Motor neuron (in vitro differentiated cells): ENCODE results near the gene TRAPPC2B. TPM values are rescaled to one million over a fixed set of nuclear protein-coding genes. Genes with fewer than 3 reads are reported as not detected.

ENCODE experiments used
- ATAC-seq, 8 experiments: fragments of 200-7000 bp; cut with Tn5 transposase; replicated peaks in 6 of 8; 2 replicates each; pipeline ENCODE4 v1.8.0; 2021; ENCODE audit warnings: mild to moderate bottlenecking in 8 of 8, moderate library complexity in 8 of 8
- H3K27ac ChIP-seq, 2 donors: fragments of 250-450 bp; sonication (Bioruptor Pico); 2 replicates each; pipeline ENCODE4 v1.9.0; 2021; ENCODE audit warnings: antibody characterized with exemption in 2 of 2, mild to moderate bottlenecking in 2 of 2, moderate library complexity in 1 of 2
- H3K4me1 ChIP-seq, 2 donors: fragments of 250-450 bp; sonication (Bioruptor Pico); replicated peaks in 1 of 2; 2 replicates each; pipeline ENCODE4 v1.6.1; 2021; ENCODE audit warnings: antibody characterized with exemption in 2 of 2, mild to moderate bottlenecking in 2 of 2, moderate library complexity in 1 of 2
- H3K4me3 ChIP-seq, 5 donors: fragments of 250-450 bp; sonication (Bioruptor Pico); 2 replicates each; pipeline ENCODE4 v1.9.0; 2021; ENCODE audit warnings: antibody characterized with exemption in 5 of 5, mild to moderate bottlenecking in 5 of 5, moderate library complexity in 4 of 5
- WGBS, 10 experiments: fragments of 450-650 bp; shearing (Covaris generic); methylation state at CpG; one replicate each; pipeline ENCODE4 v1.0.0; 2022; 5-methylcytosine and 5-hydroxymethylcytosine counted together
- in situ Hi-C, 9 experiments: fragments of 400-800 bp; cut with MboI; loops; one replicate each; pipeline ENCODE4 v1.15.0; 2021; ENCODE audit warnings: low sequenced_read_pairs in 9 of 9, low pct_unique_long_range_greater_than_20kb in 2 of 9; ENCODE audit not compliant: unreplicated experiment in 9 of 9
- total RNA-seq, 8 experiments: library from RNA; unstranded; fragments of 300-600 nt; gene quantifications; 2 replicates each; pipeline versions ENCODE4 v1.2.3 to v1.2.4, GENCODE V29; 2022

The TRAPPC2B gene
- total RNA-seq, 8 experiments from 2014 or later = 10.3 to 33.5 (median 24.1) TPM

DNA sequence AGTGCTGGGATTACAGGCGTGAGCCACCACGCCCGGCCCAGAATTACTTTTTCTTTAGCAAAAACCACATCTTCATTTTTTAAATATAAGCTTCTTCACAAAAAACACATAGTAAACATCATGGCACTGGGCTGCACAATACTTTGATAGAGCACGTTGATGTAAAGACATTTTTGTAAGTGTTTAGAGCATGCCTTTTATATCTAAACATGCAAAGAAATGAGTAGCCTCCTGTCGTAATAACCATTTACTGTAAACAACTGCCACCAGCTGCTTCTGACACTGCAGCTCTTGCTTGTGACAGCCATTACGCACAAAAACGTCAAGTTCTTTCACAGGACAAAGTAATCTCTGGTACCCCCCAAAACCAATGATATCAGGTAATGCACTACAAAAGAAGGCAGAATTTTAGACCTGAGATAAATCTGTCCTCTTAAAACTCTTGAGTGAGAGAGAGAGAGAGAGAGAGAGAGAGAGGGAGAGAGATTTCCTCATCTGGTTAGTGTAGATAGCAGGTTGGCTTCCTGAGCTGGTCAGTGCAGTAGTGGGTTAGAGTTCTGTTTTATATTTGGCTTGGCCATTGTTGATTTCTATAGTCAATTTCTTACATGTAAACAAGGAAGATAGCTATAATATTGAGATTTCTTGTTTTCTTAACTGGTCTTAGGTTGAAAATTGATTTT is 19.6 kb downstream of the TRAPPC2B start:
- no peak overlapping the region for H3K4me3 ChIP-seq
- in situ Hi-C loops = no loop called here
- H3K4me1 ChIP-seq = no peaks in the 10 kb centered on the region
- no peak for ATAC-seq
- WGBS, 10 experiments = 25 to 87% (median 68%) methylated on average over 2 to 6 of the region's 7 CpGs
- no peak overlapping the region for H3K27ac ChIP-seq

GRCh38 chr19:57389194-57389729 is 25.9 kb downstream of the TRAPPC2B start:
- WGBS, 10 experiments = 52 to 100% (median 69%) methylated on average over 3 to 10 of the region's 11 CpGs; no CpG with 5 or more reads in 1 of the 10 experiments
- Histone ChIP-seq H3K27ac (peak overlapping the region; percentile 72 to 75), H3K4me1 (peaks cover 7 to 20% of the 10 kb centered on the region in 2 donors), H3K4me3 (peak overlapping the region; percentile 10 to 88 (median 23))
- no peak for ATAC-seq
- in situ Hi-C loops = no loop called here

GRCh38 chr19:57389730-57390598 is 26.6 kb downstream of the TRAPPC2B start, which contains the start of gene ZNF548:
ZNF548 (plus strand) TSS chr19:57389854; CDS start chr19:57390100, 246 bp downstream.
- H3K27ac ChIP-seq = peak within 1 kb of the TSS; percentile 94 to 96
- in situ Hi-C loops = no loop called here
- WGBS, 10 experiments = 0 to 5% (median 0%) methylated on average over 1 to 16 of the region's 50 CpGs; no CpG with 5 or more reads in 4 of the 10 experiments

DNA sequence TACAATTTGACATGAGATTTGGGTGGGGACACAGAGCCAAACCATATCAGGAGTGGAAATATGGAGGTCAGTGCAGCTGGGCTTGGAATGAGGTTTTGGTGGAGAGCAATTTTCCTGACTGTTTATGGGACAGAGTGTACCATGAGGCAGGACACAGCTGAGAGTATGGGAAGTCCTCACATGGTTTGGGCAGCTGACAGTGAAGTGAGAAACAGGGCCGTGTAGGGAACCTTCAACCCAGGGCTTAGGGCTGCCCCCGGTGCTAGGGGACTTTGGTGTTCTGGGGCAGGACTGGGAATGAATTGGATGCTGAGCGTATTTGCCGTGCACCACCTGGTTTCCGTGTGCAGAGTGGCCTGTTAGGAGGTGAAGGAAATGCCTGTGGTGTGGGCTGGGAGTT is 32.4 kb downstream of the TRAPPC2B start:
- H3K27ac ChIP-seq = no peak overlapping the region
- no peak for ATAC-seq
- H3K4me1 ChIP-seq = peaks cover 2 to 14% of the 10 kb centered on the region in 2 donors
- WGBS, 10 experiments = 93 to 100% (median 100%) methylated on average over 1 to 3 of the region's 5 CpGs; no CpG with 5 or more reads in 7 of the 10 experiments
- in situ Hi-C loops = no loop called here
- H3K4me3 ChIP-seq = no peak overlapping the region

More at GRCh38 chr19:57389730-57390598, 26.6 kb downstream of the TRAPPC2B start, which contains the start of gene ZNF548:
- Histone ChIP-seq H3K4me3 (peak within 1 kb of the TSS; percentile 70 to 88 (median 76)), H3K4me1 (peaks cover 7 to 20% of the 10 kb centered on the region in 2 donors)
- ATAC-seq = peak; percentile 93 to 97 (median 94)

DNA sequence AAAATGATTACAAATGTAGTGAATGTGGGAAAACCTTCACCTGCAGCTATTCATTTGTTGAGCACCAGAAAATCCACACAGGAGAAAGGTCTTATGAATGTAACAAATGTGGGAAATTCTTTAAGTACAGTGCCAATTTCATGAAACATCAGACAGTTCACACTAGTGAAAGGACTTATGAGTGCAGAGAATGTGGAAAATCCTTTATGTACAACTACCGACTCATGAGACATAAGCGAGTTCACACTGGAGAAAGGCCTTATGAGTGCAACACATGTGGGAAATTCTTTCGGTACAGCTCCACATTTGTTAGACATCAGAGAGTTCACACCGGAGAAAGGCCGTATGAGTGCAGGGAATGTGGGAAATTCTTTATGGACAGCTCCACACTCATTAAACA is 35.5 kb downstream of the TRAPPC2B start:
- in situ Hi-C loops = no loop called here
- no peak for ATAC-seq
- no peaks in the 10 kb centered on the region for H3K4me1 ChIP-seq
- H3K4me3 ChIP-seq = no peak overlapping the region
- no peak overlapping the region for H3K27ac ChIP-seq
- 95 to 100% (median 100%) methylated on average over 1 to 5 of the region's 5 CpGs; no CpG with 5 or more reads in 4 of the 10 experiments for WGBS, 10 experiments

GRCh38 chr19:57403737-57404563 is 40.6 kb downstream of the TRAPPC2B start:
- in situ Hi-C loops = no loop called here
- Histone ChIP-seq H3K27ac (no peak overlapping the region), H3K4me3 (no peak overlapping the region), H3K4me1 (no peaks in the 10 kb centered on the region)
- WGBS, 10 experiments = 33 to 100% (median 71%) methylated on average over 1 to 9 of the region's 9 CpGs; no CpG with 5 or more reads in 4 of the 10 experiments
- ATAC-seq = peak in 2 of 8 experiments; percentile 53 to 62

GRCh38 chr19:57406516-57407123 is 43.3 kb downstream of the TRAPPC2B start:
- no peak overlapping the region for H3K27ac ChIP-seq
- no peak overlapping the region for H3K4me3 ChIP-seq
- WGBS, 10 experiments = 0 to 50% (median 19%) methylated on average over 1 to 7 of the region's 8 CpGs
- ATAC-seq = peak in 6 of 8 experiments; percentile 11 to 45 (median 30)
- no peaks in the 10 kb centered on the region for H3K4me1 ChIP-seq
- in situ Hi-C loops = no loop called here

GRCh38 chr19:57410877-57411671 is 47.7 kb downstream of the TRAPPC2B start, which contains the start of gene ZNF17:
ZNF17 (plus strand) TSS chr19:57411161; CDS start chr19:57413616, 2,455 bp downstream.
- in situ Hi-C loops = no loop called here
- peak within 1 kb of the TSS; percentile 50 to 64 for H3K27ac ChIP-seq
- ATAC-seq = peak; percentile 97 to 100 (median 99)

More at GRCh38 chr19:57410877-57411671, 47.7 kb downstream of the TRAPPC2B start, which contains the start of gene ZNF17:
- H3K4me3 ChIP-seq = peak within 1 kb of the TSS; percentile 71 to 96 (median 90)
- 0 to 2% (median 0%) methylated on average over 2 to 27 of the region's 55 CpGs; no CpG with 5 or more reads in 2 of the 10 experiments for WGBS, 10 experiments
- H3K4me1 ChIP-seq = peaks cover 6% of the 10 kb centered on the region in 2 donors

Other genes with a start within 250 kb of the TRAPPC2B start
- gene USP29, start 243.6 kb upstream of the TRAPPC2B start, total RNA-seq = under 1 TPM in 5 of 8 experiments, not detected in 3; 0.04 to 0.38 (median 0.10) TPM
- under 1 TPM in 1 of 8 experiments, not detected in 7; 0.13 TPM for gene ZIM3, start 218.3 kb upstream of the TRAPPC2B start, total RNA-seq
- gene DUXA, start 196.1 kb upstream of the TRAPPC2B start, total RNA-seq = not detected
- 10 to 100 TPM in 7 of 8 experiments, 1 to 10 TPM in 1; 9.7 to 30.4 (median 16.5) TPM for gene ZNF264, start 172.1 kb upstream of the TRAPPC2B start, total RNA-seq
- 1 to 10 TPM in 3 of 8 experiments, under 1 TPM in 4, not detected in 1; 0.63 to 3.2 (median 0.88) TPM for gene AURKC, start 132.5 kb upstream of the TRAPPC2B start, total RNA-seq
- gene ZNF805, start 122.9 kb upstream of the TRAPPC2B start, total RNA-seq = 10 to 100 TPM; 12.0 to 24.0 (median 17.8) TPM
- 100 to 1,000 TPM in 1 of 8 experiments, 10 to 100 TPM in 7; 38.8 to 113 (median 68.9) TPM for gene ZNF460, start 83.1 kb upstream of the TRAPPC2B start, total RNA-seq
- gene ZNF543, start 43.1 kb upstream of the TRAPPC2B start, total RNA-seq = 10 to 100 TPM in 4 of 8 experiments, 1 to 10 TPM in 4; 6.2 to 13.8 (median 10.1) TPM
- 10 to 100 TPM in 5 of 8 experiments, 1 to 10 TPM in 3; 5.7 to 12.0 (median 10.7) TPM for gene ZNF304, start 12.3 kb upstream of the TRAPPC2B start, total RNA-seq
- 1 to 10 TPM; 3.8 to 6.9 (median 5.8) TPM for gene ZNF547, start within 50 bp of the TRAPPC2B start, total RNA-seq
- 10 to 100 TPM in 7 of 8 experiments, 1 to 10 TPM in 1; 9.9 to 35.5 (median 25.4) TPM for gene ZNF548, start 26.3 kb downstream of the TRAPPC2B start, total RNA-seq
- gene ZNF17, start 47.6 kb downstream of the TRAPPC2B start, total RNA-seq = 10 to 100 TPM in 7 of 8 experiments, 1 to 10 TPM in 1; 7.8 to 21.6 (median 11.9) TPM
- 10 to 100 TPM; 10.1 to 24.0 (median 13.8) TPM for gene ZNF749, start 71.8 kb downstream of the TRAPPC2B start, total RNA-seq
- 1 to 10 TPM in 7 of 8 experiments, under 1 TPM in 1; 0.92 to 4.2 (median 1.7) TPM for gene VN1R1, start 93.6 kb downstream of the TRAPPC2B start, total RNA-seq
- 10 to 100 TPM in 7 of 8 experiments, 1 to 10 TPM in 1; 7.4 to 33.0 (median 19.7) TPM for gene ZNF772, start 114.0 kb downstream of the TRAPPC2B start, total RNA-seq
- gene ZNF419, start 124.2 kb downstream of the TRAPPC2B start, total RNA-seq = 10 to 100 TPM; 12.4 to 18.6 (median 13.1) TPM
- gene ZNF773, start 136.4 kb downstream of the TRAPPC2B start, total RNA-seq = 10 to 100 TPM in 5 of 8 experiments, 1 to 10 TPM in 3; 6.3 to 17.9 (median 10.9) TPM
- 10 to 100 TPM in 1 of 8 experiments, 1 to 10 TPM in 7; 5.4 to 11.9 (median 7.9) TPM for gene ZNF549, start 163.8 kb downstream of the TRAPPC2B start, total RNA-seq
- 10 to 100 TPM in 6 of 8 experiments, 1 to 10 TPM in 2; 7.4 to 14.5 (median 12.0) TPM for gene ZNF550, start 196.3 kb downstream of the TRAPPC2B start, total RNA-seq
- 10 to 100 TPM in 1 of 8 experiments, 1 to 10 TPM in 7; 4.7 to 10.8 (median 7.3) TPM for gene ZNF416, start 215.4 kb downstream of the TRAPPC2B start, total RNA-seq
- gene ZIK1, start 220.6 kb downstream of the TRAPPC2B start, total RNA-seq = 10 to 100 TPM in 4 of 8 experiments, 1 to 10 TPM in 4; 3.0 to 19.2 (median 9.4) TPM
- gene ZNF530, start 236.3 kb downstream of the TRAPPC2B start, total RNA-seq = 1 to 10 TPM; 2.4 to 6.6 (median 3.5) TPM